HS-27A (cell line): Measurements from ENCODE around the gene C7orf33.

Experiments used
- DNase-seq: peaks from one replicate; pipeline ENCODE4 v3.0.0-alpha.2; 2012; ENCODE audit warnings: low read depth, missing footprints

C7orf33 gene

GRCh38 chr7:148628011-148628410 lies 37.4 kb downstream of the C7orf33 start:
- DNase-seq, result no peak

GRCh38 chr7:148630078-148630477 lies 39.5 kb downstream of the C7orf33 start:
- DNase-seq, result no peak

- DNase-seq, result no peak
Observed at GRCh38 chr7:148633761-148634160, 43.2 kb downstream of the C7orf33 start.

GRCh38 chr7:148637094-148637493 lies 46.5 kb downstream of the C7orf33 start:
- no peak for DNase-seq

- no peak for DNase-seq
Observed at GRCh38 chr7:148645898-148646297, 55.3 kb downstream of the C7orf33 start.

DNA sequence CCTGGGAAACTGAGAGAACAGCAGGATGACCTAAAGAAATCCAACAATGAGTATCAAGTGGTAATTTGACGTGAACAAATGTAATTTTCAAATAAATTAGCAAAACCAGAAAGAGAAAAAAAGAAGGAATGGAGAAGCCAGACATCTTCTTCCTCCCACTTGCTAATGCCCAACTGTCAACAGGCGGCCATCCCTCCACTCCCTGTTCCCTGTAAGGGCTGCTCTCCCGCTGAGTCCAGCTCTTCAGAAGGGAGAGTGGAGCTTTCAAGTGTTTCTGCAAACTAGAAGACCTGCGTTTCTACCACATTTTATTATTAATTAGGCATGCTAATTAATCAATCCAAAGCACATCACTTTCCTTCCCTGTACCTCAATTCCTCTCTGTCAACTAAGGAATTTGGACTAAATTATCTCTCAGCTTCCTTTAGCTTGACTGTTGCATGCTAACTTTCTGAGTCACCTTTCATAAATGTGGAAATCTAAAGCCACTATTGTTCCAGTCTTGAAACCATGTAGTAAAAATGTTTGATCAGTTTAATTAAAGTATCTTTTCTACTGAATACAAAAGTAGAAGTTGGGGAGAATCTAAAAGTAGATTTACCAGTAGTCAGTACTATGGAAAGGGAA lies 59.8 kb downstream of the C7orf33 start:
- peak; percentile 2 for DNase-seq

DNA sequence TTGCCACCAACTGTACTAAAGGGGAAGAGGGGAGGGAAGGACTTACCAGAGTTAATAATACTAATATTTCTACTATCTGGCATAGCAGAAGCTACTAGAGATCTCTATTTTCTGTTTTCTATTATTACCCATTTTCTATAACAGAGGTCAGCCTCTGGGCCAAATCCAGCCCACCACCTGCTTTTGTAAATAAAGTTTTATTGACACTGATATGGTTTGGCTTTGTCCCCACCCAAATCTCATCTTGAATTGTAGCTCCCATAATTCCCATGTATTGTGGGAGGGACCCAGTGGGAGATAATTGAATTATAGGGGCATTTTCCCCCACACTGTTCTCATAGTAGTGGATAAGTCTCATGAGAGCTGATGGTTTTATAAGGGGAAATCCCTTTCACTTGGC lies 62.2 kb downstream of the C7orf33 start:
- DNase-seq, result no peak

DNA sequence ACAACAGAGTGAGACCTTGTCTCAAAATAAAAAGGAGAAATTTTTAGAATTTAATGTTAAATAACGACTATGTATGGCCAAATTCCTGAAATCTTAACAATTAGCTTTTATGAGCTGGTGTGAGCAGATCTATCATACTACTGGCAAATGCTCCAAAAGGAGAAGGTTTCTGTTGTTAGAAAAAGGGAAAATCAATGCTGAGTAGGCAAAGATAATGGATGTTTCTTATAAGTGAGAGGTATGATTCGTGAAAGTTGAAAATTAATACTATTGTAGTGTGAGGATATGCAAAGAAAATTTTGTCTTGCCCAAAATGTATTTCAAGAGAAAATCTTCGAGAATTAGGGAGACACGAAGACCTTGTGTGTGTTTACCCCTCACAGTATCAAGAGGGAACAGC lies 67.4 kb downstream of the C7orf33 start:
- no peak for DNase-seq

- no peak for DNase-seq
Observed at GRCh38 chr7:148661471-148661870, 70.9 kb downstream of the C7orf33 start.

DNA sequence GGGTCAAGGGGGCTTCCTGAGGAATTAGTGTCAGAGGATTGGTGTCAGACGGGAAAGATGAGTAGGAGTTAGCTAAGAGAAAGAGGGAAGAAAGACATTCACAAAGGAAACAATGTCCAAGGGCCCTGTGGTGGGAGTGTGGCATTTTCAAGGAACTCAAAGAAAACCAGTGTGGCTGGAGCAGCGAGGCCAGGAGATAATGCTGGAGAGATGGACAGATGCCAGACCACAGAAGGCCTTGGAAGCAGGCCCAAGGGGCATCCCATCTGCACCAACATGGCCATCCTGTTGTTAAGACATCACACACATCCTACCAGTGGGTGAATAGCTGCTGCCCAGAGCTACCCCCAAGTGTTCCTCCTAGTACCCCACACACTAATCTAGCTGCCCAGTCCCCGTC lies 72.1 kb downstream of the C7orf33 start:
- DNase-seq, result no peak

DNA sequence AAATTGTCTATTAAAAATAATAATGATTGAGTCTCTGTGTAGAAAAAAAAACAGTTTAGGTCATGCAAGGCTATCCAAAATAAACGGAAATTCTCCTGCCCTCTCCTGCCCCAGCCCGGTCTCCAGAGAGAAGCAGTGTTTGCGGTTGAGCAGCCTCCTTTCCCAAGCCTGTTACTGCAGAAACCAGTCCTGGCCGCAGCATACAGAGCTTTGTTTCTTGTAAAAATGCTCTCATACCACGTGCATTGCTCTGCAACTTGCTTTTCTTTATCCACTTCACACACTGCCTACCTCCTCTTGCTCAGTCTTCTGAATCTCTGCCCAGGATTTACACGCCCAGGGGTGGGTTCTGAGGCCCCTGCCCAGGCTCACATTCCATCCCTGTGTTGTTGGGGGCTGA lies 73.8 kb downstream of the C7orf33 start:
- no peak for DNase-seq

DNA sequence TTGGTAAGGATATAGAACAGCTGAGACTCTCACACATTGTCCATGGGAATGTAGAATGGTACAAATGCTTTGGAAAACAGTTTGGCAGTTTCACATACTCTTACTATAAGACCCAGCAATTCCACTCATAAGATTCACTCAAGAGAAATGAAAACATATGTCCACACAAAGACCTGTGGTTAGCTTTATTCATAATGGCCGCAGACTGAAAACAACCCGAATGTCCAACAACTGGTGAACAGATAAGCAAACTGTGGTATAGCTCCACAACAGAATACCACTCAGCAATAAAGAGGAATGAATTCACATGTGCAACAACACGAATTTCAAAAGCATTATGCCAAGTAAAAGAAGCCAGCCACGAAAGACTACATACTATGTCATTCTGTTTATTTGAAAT lies 74.7 kb downstream of the C7orf33 start:
- no peak for DNase-seq
